Ovary (tissue), 9 donors: ENCODE data around the gene PFKFB2. TPM values are rescaled to one million over a fixed set of nuclear protein-coding genes. Genes with fewer than 3 reads are reported as not detected.

Experiments
- DNase-seq, 5 donors: peaks; one replicate each; pipeline ENCODE4 v3.0.0-alpha.2; 2019 to 2020
- H3K27ac ChIP-seq, 2 donors: fragments of 200-600 bp; one replicate each; pipeline versions ENCODE4 v1.5.1 to v1.8.0; 2019 to 2022
- H3K27me3 ChIP-seq: fragments of 200-600 bp; one replicate; pipeline ENCODE4 v1.8.0; 2022
- H3K36me3 ChIP-seq: fragments of 200-600 bp; sonication (generic); one replicate; pipeline ENCODE4 v1.5.1; 2019
- H3K4me1 ChIP-seq: one replicate; pipeline ENCODE4 v1.8.1; 2013; ENCODE audit warnings: mild to moderate bottlenecking, moderate library complexity; ENCODE audit not compliant: insufficient read depth
- H3K4me3 ChIP-seq: fragments of 200-600 bp; sonication (generic); one replicate; pipeline ENCODE4 v1.5.1; 2017
- H3K9me3 ChIP-seq, 2 donors: fragments of 200-600 bp in 1 of 2; sonication (generic) in 1 of 2; one replicate each; pipeline versions ENCODE4 v1.5.1 to v1.8.1; 2013 to 2019; ENCODE audit warnings: mild to moderate bottlenecking in 1 of 2, moderate library complexity in 1 of 2
- CTCF ChIP-seq, 3 donors: fragments of 450-650 bp in 2 of 3; fragments of 200-600 bp in 1 of 3; IDR thresholded peaks; one replicate each; pipeline versions ENCODE4 v1.5.1 to v1.8.0; 2016 to 2022; ENCODE audit warnings: antibody characterized with exemption in 3 of 3, mild to moderate bottlenecking in 1 of 3
- EP300 ChIP-seq: sonication (generic); formaldehyde crosslinking; IDR thresholded peaks from one replicate; pipeline ENCODE4 v1.6.1; 2017; ENCODE audit warnings: antibody characterized with exemption
- POLR2A ChIP-seq: fragments of 450-650 bp; IDR thresholded peaks from one replicate; pipeline ENCODE4 v1.6.1; 2017; ENCODE audit warnings: antibody characterized with exemption, mild to moderate bottlenecking, moderate library complexity
- WGBS, 3 donors: extraction: QIAGEN DNeasy Blood & Tissue Kit in 1 of 3; methylation state at CpG; one replicate each; pipeline versions ENCODE4 v1.1.5 to v1.1.7; 2013 to 2017; 5-methylcytosine and 5-hydroxymethylcytosine counted together
- intact Hi-C, 4 donors: fragments of 100-400 bp; cut with DNase I; formaldehyde crosslinking; loops; one replicate each; pipeline versions ENCODE4 v1.11.0 to v1.15.1; 2022 to 2023
- polyA plus RNA-seq, 2 donors: library from polyadenylated mRNA; stranded (reverse); fragments of 200-250 nt in 1 of 2; fragments of 350-450 nt in 1 of 2; fragmentation: Illumina TruSeq in 1 of 2; extraction: RNeasy Lipid Tissue Mini Kit (QIAGEN cat#74804) in 1 of 2; gene quantifications; one replicate each; pipeline ENCODE4 v1.2.3, GENCODE V29; 2013 to 2014
- total RNA-seq, 7 donors: library from RNA; depleted of rRNA in 2 of 7; stranded (reverse); fragments of >200 nt in 2 of 7; fragmentation: NEBNext Ultra II Directional in 3 of 7; extraction: Animal tissue kit (Norgen Biotek cat#: 25700) in 3 of 7; gene quantifications; one replicate each; pipeline versions ENCODE4 v1.1.0 to v1.2.4, GENCODE V29; 2016 to 2023
- donor health status: DM: no; HTN: no; CAD: no; lungs with moderate emphysema.
- donor health status: DM: no; HTN: no; CAD: no.
- donor health status: Bipolar disorder and iron deficiency.
- donor health status: DM: yes; HTN: yes; CAD: no.
- donor health status: DM: no; HTN: no; CAD: no.
- donor health status: DM: yes; HTN: yes; CAD: no.

Gene PFKFB2
- total and polyA plus RNA-seq, 9 donors = 3.0 to 11.4 (median 7.7) TPM

- Histone ChIP-seq H3K4me1 (peaks cover 7% of the 10 kb centered on the region), H3K27me3 (no peaks in the 10 kb centered on the region), H3K27ac (no peak overlapping the region), H3K36me3 (no peaks in the 10 kb centered on the region), H3K9me3 (no peaks in the 10 kb centered on the region), H3K4me3 (no peak overlapping the region)
- no peak for DNase-seq
- WGBS, 3 donors = 83 to 94% (median 88%) methylated on average over 8 of the region's 8 CpGs
- no peak for TF ChIP-seq POLR2A
- no peak for TF ChIP-seq EP300
- no peak for TF ChIP-seq CTCF (IDR thresholded peaks at IDR 0.05)
- intact Hi-C loops = no loop called here
Measured at GRCh38 chr1:207022996-207023679, 29.9 kb upstream of the PFKFB2 start.

GRCh38 chr1:207024202-207025145, 28.6 kb upstream of the PFKFB2 start:
- H3K27ac ChIP-seq = peak overlapping the region in 1 of 2 donors; percentile 23
- H3K4me1 ChIP-seq = peaks cover 7% of the 10 kb centered on the region
- no peak for DNase-seq
- WGBS, 3 donors = 50 to 54% (median 53%) methylated on average over 18 of the region's 18 CpGs
- H3K36me3 ChIP-seq = no peaks in the 10 kb centered on the region
- no peaks in the 10 kb centered on the region for H3K9me3 ChIP-seq
- no peaks in the 10 kb centered on the region for H3K27me3 ChIP-seq
- TF ChIP-seq POLR2A (no peak), EP300 (no peak), CTCF (IDR thresholded peaks at IDR 0.05) (no peak)
- no peak overlapping the region for H3K4me3 ChIP-seq
- intact Hi-C loops = no loop called here

GRCh38 chr1:207025146-207025880, 27.8 kb upstream of the PFKFB2 start:
- 8 to 24% (median 24%) methylated on average over 5 of the region's 5 CpGs for WGBS, 3 donors
- Histone ChIP-seq H3K36me3 (no peaks in the 10 kb centered on the region), H3K27ac (peak overlapping the region in 1 of 2 donors; percentile 23), H3K4me1 (peaks cover 7% of the 10 kb centered on the region), H3K27me3 (no peaks in the 10 kb centered on the region), H3K4me3 (no peak overlapping the region), H3K9me3 (no peaks in the 10 kb centered on the region)
- intact Hi-C loops = no loop called here
- TF ChIP-seq POLR2A (no peak), EP300 (no peak), CTCF (IDR thresholded peaks at IDR 0.05) (no peak)
- no peak for DNase-seq

GRCh38 chr1:207026104-207026534, 27.0 kb upstream of the PFKFB2 start:
- no peaks in the 10 kb centered on the region for H3K9me3 ChIP-seq
- H3K36me3 ChIP-seq = no peaks in the 10 kb centered on the region
- no peak overlapping the region for H3K4me3 ChIP-seq
- 40 to 53% (median 48%) methylated on average over 4 of the region's 4 CpGs for WGBS, 3 donors
- TF ChIP-seq EP300 (no peak), CTCF (IDR thresholded peaks at IDR 0.05) (no peak), POLR2A (no peak)
- H3K27ac ChIP-seq = peak overlapping the region in 1 of 2 donors; percentile 23
- no peaks in the 10 kb centered on the region for H3K27me3 ChIP-seq
- H3K4me1 ChIP-seq = peaks cover 7% of the 10 kb centered on the region
- intact Hi-C loops = no loop called here
- no peak for DNase-seq
